NCI-H128 (cell line): ENCODE data around the gene CLEC14A.

Source experiments
- DNase-seq: peaks from one replicate; lab custom pipeline; 2025; ENCODE audit not compliant: unreplicated experiment; lab: John Stamatoyannopoulos, UW

The CLEC14A gene

DNA sequence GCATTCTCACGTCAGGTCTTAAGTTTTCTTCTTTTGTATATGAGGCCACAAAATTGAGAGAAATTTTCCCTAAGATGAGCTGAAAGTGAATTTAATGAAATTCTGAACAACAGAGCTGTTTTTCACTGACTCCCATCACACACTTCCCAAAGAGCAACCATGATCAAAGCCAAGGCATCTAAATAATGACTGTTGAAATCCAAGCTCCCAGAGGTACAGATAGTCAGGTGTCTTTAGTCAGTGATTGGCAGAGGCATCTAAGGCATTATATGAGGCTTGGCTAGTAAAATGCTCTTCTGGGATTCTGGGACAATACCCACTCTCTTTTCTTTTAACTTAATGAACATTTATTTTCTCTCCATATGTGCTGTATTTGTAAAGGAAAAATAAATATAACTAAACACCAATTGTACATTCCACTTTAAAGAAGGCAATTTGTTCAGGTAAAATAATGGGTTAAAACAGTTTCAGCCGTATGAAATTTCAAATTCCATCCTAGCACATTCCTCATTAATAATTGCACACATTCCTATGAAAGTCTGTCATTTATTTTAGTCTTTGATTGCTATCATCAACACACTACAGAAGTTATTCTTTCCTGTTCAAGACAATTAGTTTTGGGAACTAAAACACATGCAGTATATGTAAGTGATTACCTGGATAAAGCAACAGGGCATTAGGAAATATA lies 49.1 kb downstream of the CLEC14A start:
- no peak for DNase-seq

DNA sequence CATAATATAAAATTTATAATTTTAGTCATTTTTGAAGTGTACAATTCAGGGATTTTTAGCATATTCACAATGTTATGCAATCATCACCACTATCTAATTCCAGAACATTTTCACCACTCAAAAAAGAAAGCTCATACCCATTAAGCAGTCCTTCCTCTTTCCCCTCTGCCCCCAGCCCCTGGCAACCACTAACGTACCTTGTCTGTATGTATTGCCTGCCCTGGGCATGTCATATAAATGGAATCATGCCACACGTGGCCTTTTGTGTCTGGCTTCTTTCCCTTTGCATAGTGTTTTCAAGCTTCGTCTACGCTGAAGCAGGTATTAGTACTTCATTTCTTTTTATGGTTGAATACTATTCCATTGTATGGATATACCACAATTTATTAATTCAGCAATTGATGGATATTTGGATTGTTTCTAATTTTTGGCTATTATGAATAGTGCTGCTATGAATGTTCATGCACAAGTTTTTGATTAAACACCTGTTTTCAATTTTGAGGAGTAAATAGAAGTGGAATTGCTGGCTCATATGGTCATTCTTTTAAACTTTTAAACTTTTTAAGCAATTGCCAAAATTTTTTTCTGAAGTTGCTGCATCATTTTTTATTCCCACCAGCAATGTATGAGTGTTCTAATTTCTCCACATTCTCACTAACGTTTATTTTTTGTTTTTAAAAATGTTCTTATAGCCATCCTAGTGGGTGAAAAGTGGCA lies 49.8 kb downstream of the CLEC14A start:
- DNase-seq, result no peak

DNA sequence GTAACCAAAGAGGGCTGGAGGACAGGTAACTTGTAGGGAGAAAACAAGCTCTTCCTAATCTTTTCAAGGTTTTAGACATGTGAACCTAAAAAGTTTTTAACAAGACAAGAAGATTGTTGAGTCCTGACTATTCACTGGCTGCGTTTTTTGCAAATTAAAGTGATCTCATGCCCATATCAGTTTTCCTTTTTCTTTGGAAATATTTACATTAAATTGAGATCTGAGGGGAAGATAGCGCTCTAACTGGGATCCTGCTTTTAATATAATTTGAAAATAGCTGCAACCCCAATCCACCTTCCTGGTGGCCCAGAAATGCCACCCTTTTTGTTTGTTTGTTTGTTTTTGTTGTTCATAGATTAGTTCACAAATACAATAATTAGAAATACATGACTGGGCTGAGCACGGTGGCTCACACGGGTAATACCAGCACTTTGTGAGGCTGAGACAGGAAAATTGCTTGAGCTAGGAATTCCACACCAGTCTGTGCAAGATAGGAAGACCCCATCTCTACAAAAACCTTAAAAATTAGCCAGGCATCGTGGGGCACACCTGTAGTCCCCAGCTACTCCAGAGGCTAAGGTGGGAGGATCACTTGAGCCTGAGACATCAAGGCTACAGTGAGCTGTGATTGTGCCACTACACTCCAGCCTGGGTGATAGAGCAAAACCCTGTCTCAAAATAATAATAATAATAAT lies 50.6 kb downstream of the CLEC14A start:
- DNase-seq, result no peak

DNA sequence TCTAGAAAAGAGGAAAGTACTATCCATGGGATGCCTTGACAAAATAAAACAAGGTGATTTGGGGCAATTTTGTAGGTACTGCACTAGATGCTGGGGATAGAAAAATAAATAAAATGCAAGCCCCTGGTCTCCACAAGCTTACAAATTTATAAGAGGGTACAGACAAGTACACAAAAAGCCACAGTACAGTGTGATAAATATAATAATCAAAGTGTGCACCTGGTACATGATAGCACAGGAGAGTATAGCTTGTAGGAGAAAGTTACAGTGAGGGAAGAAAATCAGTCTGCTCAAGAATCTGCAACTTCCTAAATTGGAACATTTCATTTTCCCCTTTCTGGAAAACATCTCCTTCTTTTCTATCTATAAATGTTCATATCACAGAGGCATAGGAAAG lies 51.2 kb downstream of the CLEC14A start:
- no peak for DNase-seq
